Measurements from ENCODE around the gene EML1.

The EML1 gene

GRCh38 chr14:99842141-99842540 lies 48.9 kb downstream of the EML1 start:
- no peak overlapping the region for H3K4me3 Mint-ChIP-seq
- H3K4me1 Mint-ChIP-seq (ENCODE audit: low read depth in 2 of 2) = no peaks in the 10 kb centered on the region
- peaks cover 70 to 76% of the 10 kb centered on the region in 2 donors for H3K27me3 Mint-ChIP-seq
- no peak overlapping the region for H3K27ac Mint-ChIP-seq
- H3K9me3 Mint-ChIP-seq = peaks cover 0 to 2% of the 10 kb centered on the region in 2 donors
- DNase-seq (no peak), ATAC-seq (replicated peaks) (no peak)
- H3K36me3 Mint-ChIP-seq (ENCODE audit: insufficient read depth) = no peaks in the 10 kb centered on the region

GRCh38 chr14:99846808-99847207 lies 53.6 kb downstream of the EML1 start:
- DNase-seq (no peak), ATAC-seq (replicated peaks) (no peak)
- Mint-ChIP-seq H3K27ac (no peak overlapping the region), H3K4me3 (no peak overlapping the region), H3K27me3 (peaks cover 60 to 64% of the 10 kb centered on the region in 2 donors), H3K9me3 (peaks cover 0 to 2% of the 10 kb centered on the region in 2 donors), H3K36me3 (ENCODE audit: insufficient read depth) (no peaks in the 10 kb centered on the region), H3K4me1 (ENCODE audit: low read depth in 2 of 2) (no peaks in the 10 kb centered on the region)

- H3K4me1 Mint-ChIP-seq (ENCODE audit: low read depth in 2 of 2) = no peaks in the 10 kb centered on the region
- DNase-seq = no peak
- H3K9me3 Mint-ChIP-seq = no peaks in the 10 kb centered on the region
- H3K4me3 Mint-ChIP-seq = no peak overlapping the region
- peaks cover 51 to 55% of the 10 kb centered on the region in 2 donors for H3K27me3 Mint-ChIP-seq
- no peak for ATAC-seq (replicated peaks)
- no peak overlapping the region for H3K27ac Mint-ChIP-seq
- no peaks in the 10 kb centered on the region for H3K36me3 Mint-ChIP-seq (ENCODE audit: insufficient read depth)
Measured at GRCh38 chr14:99850709-99851108, 57.5 kb downstream of the EML1 start.

- Mint-ChIP-seq H3K27me3 (peaks cover 56 to 58% of the 10 kb centered on the region in 2 donors), H3K4me1 (ENCODE audit: low read depth in 2 of 2) (no peaks in the 10 kb centered on the region), H3K36me3 (ENCODE audit: insufficient read depth) (no peaks in the 10 kb centered on the region), H3K9me3 (no peaks in the 10 kb centered on the region), H3K4me3 (no peak overlapping the region), H3K27ac (no peak overlapping the region)
- DNase-seq (no peak), ATAC-seq (replicated peaks) (no peak)
Measured at GRCh38 chr14:99852578-99852977, 59.4 kb downstream of the EML1 start.

GRCh38 chr14:99853206-99853605 lies 60.0 kb downstream of the EML1 start:
- Mint-ChIP-seq H3K4me3 (no peak overlapping the region), H3K4me1 (ENCODE audit: low read depth in 2 of 2) (no peaks in the 10 kb centered on the region), H3K27ac (no peak overlapping the region), H3K9me3 (no peaks in the 10 kb centered on the region), H3K36me3 (ENCODE audit: insufficient read depth) (no peaks in the 10 kb centered on the region), H3K27me3 (peaks cover 60 to 62% of the 10 kb centered on the region in 2 donors)
- DNase-seq (no peak), ATAC-seq (replicated peaks) (no peak)

- Mint-ChIP-seq H3K9me3 (no peaks in the 10 kb centered on the region), H3K27me3 (peaks cover 57 to 64% of the 10 kb centered on the region in 2 donors), H3K4me1 (ENCODE audit: low read depth in 2 of 2) (no peaks in the 10 kb centered on the region), H3K36me3 (ENCODE audit: insufficient read depth) (no peaks in the 10 kb centered on the region), H3K4me3 (no peak overlapping the region), H3K27ac (no peak overlapping the region)
- DNase-seq = no peak
- ATAC-seq (replicated peaks) = no peak
Measured at GRCh38 chr14:99854831-99855230, 61.6 kb downstream of the EML1 start.

- no peak for DNase-seq
- ATAC-seq (replicated peaks) = no peak
- no peaks in the 10 kb centered on the region for H3K9me3 Mint-ChIP-seq
- no peaks in the 10 kb centered on the region for H3K4me1 Mint-ChIP-seq (ENCODE audit: low read depth in 2 of 2)
- H3K36me3 Mint-ChIP-seq (ENCODE audit: insufficient read depth) = no peaks in the 10 kb centered on the region
- peaks cover 57 to 64% of the 10 kb centered on the region in 2 donors for H3K27me3 Mint-ChIP-seq
- no peak overlapping the region for H3K27ac Mint-ChIP-seq
- H3K4me3 Mint-ChIP-seq = no peak overlapping the region
Measured at GRCh38 chr14:99855271-99855670, 62.1 kb downstream of the EML1 start.

- Mint-ChIP-seq H3K4me3 (no peak overlapping the region), H3K27ac (no peak overlapping the region), H3K4me1 (ENCODE audit: low read depth in 2 of 2) (no peaks in the 10 kb centered on the region), H3K9me3 (no peaks in the 10 kb centered on the region), H3K36me3 (ENCODE audit: insufficient read depth) (no peaks in the 10 kb centered on the region), H3K27me3 (peaks cover 53 to 64% of the 10 kb centered on the region in 2 donors)
- no peak for ATAC-seq (replicated peaks)
- no peak for DNase-seq
Measured at GRCh38 chr14:99857551-99857950, 64.3 kb downstream of the EML1 start.

- no peak overlapping the region for H3K4me3 Mint-ChIP-seq
- H3K4me1 Mint-ChIP-seq (ENCODE audit: low read depth in 2 of 2) = no peaks in the 10 kb centered on the region
- peaks cover 50 to 68% of the 10 kb centered on the region in 2 donors for H3K27me3 Mint-ChIP-seq
Measured at GRCh38 chr14:99860219-99860618, 67.0 kb downstream of the EML1 start.

GRCh38 chr14:99862136-99862535 lies 68.9 kb downstream of the EML1 start:
- no peaks in the 10 kb centered on the region for H3K4me1 Mint-ChIP-seq (ENCODE audit: low read depth in 2 of 2)
- no peak overlapping the region for H3K4me3 Mint-ChIP-seq

More at GRCh38 chr14:99860219-99860618, 67.0 kb downstream of the EML1 start:
- no peaks in the 10 kb centered on the region for H3K9me3 Mint-ChIP-seq
- H3K36me3 Mint-ChIP-seq (ENCODE audit: insufficient read depth) = no peaks in the 10 kb centered on the region
- no peak for DNase-seq
- no peak overlapping the region for H3K27ac Mint-ChIP-seq
- ATAC-seq (replicated peaks) = no peak

GRCh38 chr14:99863059-99863458 lies 69.8 kb downstream of the EML1 start:
- Mint-ChIP-seq H3K36me3 (ENCODE audit: insufficient read depth) (no peaks in the 10 kb centered on the region), H3K4me1 (ENCODE audit: low read depth in 2 of 2) (no peaks in the 10 kb centered on the region), H3K9me3 (no peaks in the 10 kb centered on the region), H3K27me3 (peaks cover 56 to 63% of the 10 kb centered on the region in 2 donors), H3K27ac (no peak overlapping the region), H3K4me3 (no peak overlapping the region)
- DNase-seq (no peak), ATAC-seq (replicated peaks) (no peak)

More at GRCh38 chr14:99862136-99862535, 68.9 kb downstream of the EML1 start:
- no peaks in the 10 kb centered on the region for H3K36me3 Mint-ChIP-seq (ENCODE audit: insufficient read depth)
- DNase-seq = no peak
- no peak overlapping the region for H3K27ac Mint-ChIP-seq
- no peak for ATAC-seq (replicated peaks)
- peaks cover 53 to 67% of the 10 kb centered on the region in 2 donors for H3K27me3 Mint-ChIP-seq
- no peaks in the 10 kb centered on the region for H3K9me3 Mint-ChIP-seq

GRCh38 chr14:99865408-99865807 lies 72.2 kb downstream of the EML1 start:
- Mint-ChIP-seq H3K27ac (no peak overlapping the region), H3K36me3 (ENCODE audit: insufficient read depth) (no peaks in the 10 kb centered on the region), H3K4me1 (ENCODE audit: low read depth in 2 of 2) (no peaks in the 10 kb centered on the region), H3K9me3 (no peaks in the 10 kb centered on the region), H3K4me3 (no peak overlapping the region), H3K27me3 (peaks cover 63 to 68% of the 10 kb centered on the region in 2 donors)
- no peak for ATAC-seq (replicated peaks)
- DNase-seq = no peak

GRCh38 chr14:99870617-99871016 lies 77.4 kb downstream of the EML1 start:
- Mint-ChIP-seq H3K36me3 (ENCODE audit: insufficient read depth) (no peaks in the 10 kb centered on the region), H3K27ac (no peak overlapping the region), H3K4me1 (ENCODE audit: low read depth in 2 of 2) (no peaks in the 10 kb centered on the region), H3K27me3 (peaks cover 71 to 82% of the 10 kb centered on the region in 2 donors), H3K4me3 (no peak overlapping the region), H3K9me3 (no peaks in the 10 kb centered on the region)
- ATAC-seq (replicated peaks) (no peak), DNase-seq (no peak)

GRCh38 chr14:99871771-99872170 lies 78.6 kb downstream of the EML1 start:
- H3K4me1 Mint-ChIP-seq (ENCODE audit: low read depth in 2 of 2) = no peaks in the 10 kb centered on the region
- DNase-seq (no peak), ATAC-seq (replicated peaks) (no peak)
- H3K27ac Mint-ChIP-seq = no peak overlapping the region
- H3K4me3 Mint-ChIP-seq = no peak overlapping the region
- H3K36me3 Mint-ChIP-seq (ENCODE audit: insufficient read depth) = no peaks in the 10 kb centered on the region
- no peaks in the 10 kb centered on the region for H3K9me3 Mint-ChIP-seq
- H3K27me3 Mint-ChIP-seq = peaks cover 82 to 88% of the 10 kb centered on the region in 2 donors
